Measurements from ENCODE around the gene TRIM34.
"Not testable (repeated sequence)": the region's sequence is repeated elsewhere in the genome, so short reads cannot be mapped to it uniquely, and the experiment has no call there.

TRIM34 gene

GRCh38 chr11:5622802-5623201, 2.0 kb upstream of the TRIM34 start:
- DNase-seq = no peak

- DNase-seq = no peak
These were observed 480 bp downstream of the TRIM34 start for GRCh38 chr11:5625281-5625680.

GRCh38 chr11:5626196-5626595, 1.4 kb downstream of the TRIM34 start:
- peak; percentile 61 for DNase-seq

GRCh38 chr11:5631417-5631816, 6.6 kb downstream of the TRIM34 start:
- DNase-seq = no peak

- DNase-seq = no peak
These were observed 7.3 kb downstream of the TRIM34 start for GRCh38 chr11:5631969-5632635.

- DNase-seq = no peak
These were observed 15.2 kb downstream of the TRIM34 start for GRCh38 chr11:5639953-5640352.

GRCh38 chr11:5643585-5643984, 18.8 kb downstream of the TRIM34 start:
- no peak for DNase-seq

- DNase-seq = no peak
These were observed 21.3 kb downstream of the TRIM34 start for GRCh38 chr11:5646139-5646538.

GRCh38 chr11:5655474-5655873, 30.7 kb downstream of the TRIM34 start:
- DNase-seq = no peak

- DNase-seq = not testable (repeated sequence)
These were observed 32.2 kb downstream of the TRIM34 start for GRCh38 chr11:5656956-5657355.

- no peak for DNase-seq
These were observed 33.5 kb downstream of the TRIM34 start for GRCh38 chr11:5658318-5658717.

- DNase-seq = no peak
These were observed 38.7 kb downstream of the TRIM34 start for GRCh38 chr11:5663511-5663910.

- DNase-seq = no peak
These were observed 40.3 kb downstream of the TRIM34 start for GRCh38 chr11:5665051-5665570.

GRCh38 chr11:5665746-5666401, 41.1 kb downstream of the TRIM34 start:
- DNase-seq = no peak

GRCh38 chr11:5666402-5666793, 41.6 kb downstream of the TRIM34 start:
- no peak for DNase-seq

GRCh38 chr11:5671831-5672230, 47.0 kb downstream of the TRIM34 start:
- no peak for DNase-seq

GRCh38 chr11:5674391-5674790, 49.6 kb downstream of the TRIM34 start:
- no peak for DNase-seq

- DNase-seq = no peak
These were observed 55.0 kb downstream of the TRIM34 start for GRCh38 chr11:5679811-5680210.

- DNase-seq = not testable (repeated sequence)
These were observed 58.2 kb downstream of the TRIM34 start for GRCh38 chr11:5682890-5683441.

- not testable (repeated sequence) for DNase-seq
These were observed 58.8 kb downstream of the TRIM34 start for GRCh38 chr11:5683620-5684019.

- DNase-seq = no peak
These were observed 59.3 kb downstream of the TRIM34 start for GRCh38 chr11:5684036-5684645.

GRCh38 chr11:5684646-5685362, 60.0 kb downstream of the TRIM34 start, which contains the start of gene TRIM5:
Gene TRIM5, minus strand, starts transcription at chr11:5685074. Its CDS starts 4,897 bp downstream, at chr11:5680177.
- peak; percentile 97 for DNase-seq

- no peak for DNase-seq
These were observed 61.6 kb downstream of the TRIM34 start for GRCh38 chr11:5686426-5686825.

Data from fibroblast of skin of abdomen (primary cell).